SK-MEL-5 (cell line): Measurements from ENCODE around the gene TBC1D12. TPM values are rescaled to one million over a fixed set of nuclear protein-coding genes. Genes with fewer than 3 reads are reported as not detected.

Source experiments
- DNase-seq: peaks from one replicate; pipeline ENCODE4 v3.0.0-alpha.2; 2016; ENCODE audit warnings: low read depth, low spot score
- in situ Hi-C: cut with HindIII; loops from 2 replicates; pipeline ENCODE4 v1.10.0; 2016; ENCODE audit warnings: low sequenced_read_pairs, high pct_unique_total_duplicates, low pct_unique_long_range_greater_than_20kb
- total RNA-seq: library from RNA; depleted of rRNA; stranded (reverse); fragments of >200 nt; shearing (Covaris generic); gene quantifications from 2 replicates; pipeline ENCODE4 v1.2.3, GENCODE V29; 2014

Gene TBC1D12
- total RNA-seq, 1 experiment from 2014 or later: 9.6 TPM

GRCh38 chr10:94428766-94429707 is 26.7 kb downstream of the TBC1D12 start:
- in situ Hi-C loops: no loop called here
- no peak for DNase-seq

- in situ Hi-C loops: no loop called here
- DNase-seq: no peak
Observed at GRCh38 chr10:94430701-94431100, 28.4 kb downstream of the TBC1D12 start.

- in situ Hi-C loops: no loop called here
- no peak for DNase-seq
Observed at GRCh38 chr10:94432443-94432842, 30.1 kb downstream of the TBC1D12 start.

GRCh38 chr10:94439275-94439861 is 37.0 kb downstream of the TBC1D12 start:
- in situ Hi-C loops: no loop called here
- peak; percentile 32 for DNase-seq

- in situ Hi-C loops: no loop called here
- no peak for DNase-seq
Observed at GRCh38 chr10:94440096-94440495, 37.8 kb downstream of the TBC1D12 start.

GRCh38 chr10:94443047-94443446 is 40.7 kb downstream of the TBC1D12 start:
- no peak for DNase-seq
- in situ Hi-C loops: no loop called here

GRCh38 chr10:94443549-94443948 is 41.2 kb downstream of the TBC1D12 start:
- no peak for DNase-seq
- in situ Hi-C loops: no loop called here

- in situ Hi-C loops: no loop called here
- no peak for DNase-seq
Observed at GRCh38 chr10:94450782-94451181, 48.4 kb downstream of the TBC1D12 start.

GRCh38 chr10:94451883-94452519 is 49.7 kb downstream of the TBC1D12 start:
- in situ Hi-C loops: no loop called here
- no peak for DNase-seq

- no peak for DNase-seq
- in situ Hi-C loops: no loop called here
Observed at GRCh38 chr10:94456942-94457341, 54.6 kb downstream of the TBC1D12 start.

GRCh38 chr10:94459385-94459784 is 57.0 kb downstream of the TBC1D12 start:
- in situ Hi-C loops: no loop called here
- no peak for DNase-seq

GRCh38 chr10:94461503-94461902 is 59.2 kb downstream of the TBC1D12 start:
- DNase-seq: no peak
- in situ Hi-C loops: no loop called here

- no peak for DNase-seq
- in situ Hi-C loops: no loop called here
Observed at GRCh38 chr10:94462130-94462529, 59.8 kb downstream of the TBC1D12 start.

GRCh38 chr10:94465684-94466083 is 63.3 kb downstream of the TBC1D12 start:
- DNase-seq: no peak
- in situ Hi-C loops: no loop called here

GRCh38 chr10:94481410-94481809 is 79.1 kb downstream of the TBC1D12 start:
- no peak for DNase-seq
- in situ Hi-C loops: no loop called here

GRCh38 chr10:94483970-94484369 is 81.6 kb downstream of the TBC1D12 start:
- in situ Hi-C loops: no loop called here
- no peak for DNase-seq

- no peak for DNase-seq
- in situ Hi-C loops: no loop called here
Observed at GRCh38 chr10:94485094-94485493, 82.8 kb downstream of the TBC1D12 start.

GRCh38 chr10:94487575-94487974 is 85.2 kb downstream of the TBC1D12 start:
- DNase-seq: no peak

GRCh38 chr10:94489107-94489506 is 86.8 kb downstream of the TBC1D12 start:
- no peak for DNase-seq
- in situ Hi-C loops: no loop called here

More at GRCh38 chr10:94487575-94487974, 85.2 kb downstream of the TBC1D12 start:
- in situ Hi-C loops: no loop called here
